GM10248 (cell line): ENCODE data around the gene PHF20.

Experiments
- CTCF ChIA-PET: fragments of 300-600 bp; sonication (Branson Sonifier 250); formaldehyde crosslinking; extraction: SDS; loops from one replicate; lab custom pipeline; 2021; ENCODE audit warnings: antibody characterized with exemption; lab: Yijun Ruan, JAX
- POLR2A ChIA-PET: fragments of 350-650 bp; sonication (Branson Sonifier 250); formaldehyde crosslinking; extraction: SDS; loops from one replicate; lab custom pipeline; 2020; ENCODE audit warnings: antibody characterized with exemption; lab: Yijun Ruan, JAX
- DNase-seq: peaks from one replicate; pipeline ENCODE4 v3.0.0; 2012; ENCODE audit errors: extremely low spot score
- CTCF ChIP-seq: IDR thresholded peaks from 2 replicates; pipeline ENCODE4 v1.5.1; 2012; ENCODE audit warnings: mild to moderate bottlenecking, low read depth; ENCODE audit errors: extremely low read depth, missing control alignments, control extremely low read depth

Gene PHF20

GRCh38 chr20:35907017-35907701, 135.3 kb downstream of the PHF20 start:
- CTCF ChIA-PET, result interaction anchor here (0.8 to 1.3 kb wide), 6 partner anchors 10 to 47 kb away, joined by 3 to 4 read pairs (median 3); partner anchors contain the start of gene SCAND1
- no peak for DNase-seq
- POLR2A ChIA-PET, result interaction anchor here (1.2 kb wide), 1 partner anchor 165 kb away, joined by 4 read pairs; the partner anchor contains the start of gene RBM39
- no peak for TF ChIP-seq CTCF

- DNase-seq, result no peak
- TF ChIP-seq CTCF, result no peak
- CTCF ChIA-PET, result interaction anchor here (0.8 to 1.0 kb wide), 4 partner anchors 9 to 41 kb away, joined by 3 read pairs; no protein-coding TSS in a partner anchor
- POLR2A ChIA-PET, result no interaction called here
Observed at GRCh38 chr20:35908007-35908406, 136.2 kb downstream of the PHF20 start.

GRCh38 chr20:35909176-35909575, 137.4 kb downstream of the PHF20 start:
- POLR2A ChIA-PET, result no interaction called here
- CTCF ChIA-PET, result interaction anchor here (1.0 to 1.6 kb wide), 2 partner anchors 24 to 1140 kb away, joined by 3 to 6 read pairs; no protein-coding TSS in a partner anchor
- TF ChIP-seq CTCF, result no peak
- DNase-seq, result no peak

- CTCF ChIA-PET, result interaction anchor here (1.0 to 1.6 kb wide), 3 partner anchors 25 to 1140 kb away, joined by 3 to 6 read pairs (median 4); no protein-coding TSS in a partner anchor
- TF ChIP-seq CTCF, result no peak
Observed at GRCh38 chr20:35909796-35910195, 138.0 kb downstream of the PHF20 start.

GRCh38 chr20:35910254-35910653, 138.4 kb downstream of the PHF20 start:
- ChIA-PET CTCF (interaction anchor here (1.0 to 1.6 kb wide), 3 partner anchors 25 to 1141 kb away, joined by 3 to 6 read pairs (median 4); no protein-coding TSS in a partner anchor), POLR2A (no interaction called here)
- no peak for DNase-seq
- TF ChIP-seq CTCF, result no peak

More at GRCh38 chr20:35909796-35910195, 138.0 kb downstream of the PHF20 start:
- POLR2A ChIA-PET, result no interaction called here
- no peak for DNase-seq

- no peak for DNase-seq
- ChIA-PET CTCF (interaction anchor here (1.6 kb wide), 1 partner anchor 42 kb away, joined by 4 read pairs; the partner anchor contains the start of gene SCAND1), POLR2A (no interaction called here)
- no peak for TF ChIP-seq CTCF
Observed at GRCh38 chr20:35912881-35913280, 141.1 kb downstream of the PHF20 start.
